H1 (cell line): ENCODE results near the gene OR10AD1. TPM values are rescaled to one million over a fixed set of nuclear protein-coding genes. Genes with fewer than 3 reads are reported as not detected.

Experiments
- CTCF ChIA-PET: fragments of 300-600 bp; sonication (Branson Sonifier 250); formaldehyde crosslinking; loops from one replicate; lab custom pipeline; 2021; ENCODE audit not compliant: partially characterized antibody; lab: Charles Lee
- POLR2A ChIA-PET: fragments of 300-600 bp; sonication (Branson Sonifier 250); formaldehyde crosslinking; loops from one replicate; lab custom pipeline; 2021; ENCODE audit warnings: inconsistent platforms; ENCODE audit not compliant: partially characterized antibody; lab: Charles Lee
- DNase-seq, 2 experiments: peaks; one replicate each; pipeline versions ENCODE4 v3.0.0 to v3.0.0-alpha.2; 2010 to 2022; ENCODE audit warnings: low spot score in 2 of 2, low read depth in 1 of 2, mixed read lengths in 1 of 2
- FAIRE-seq: peaks from 2 replicates; lab custom pipeline; 2011; peaks lifted over from hg19 to GRCh38; lab: Jason Lieb, UNC
- H2AFZ ChIP-seq: 2 replicates; pipeline ENCODE4 v1.8.1; 2012; ENCODE audit warnings: low read length, inconsistent platforms
- H2AK5ac ChIP-seq: 2 replicates; pipeline ENCODE4 v1.6.1; 2013; ENCODE audit warnings: low read depth, low read length
- H2BK120ac ChIP-seq: replicated peaks from 2 replicates; pipeline ENCODE3; 2013; ENCODE audit warnings: low read depth, low read length, inconsistent platforms
- H2BK12ac ChIP-seq: 2 replicates; pipeline ENCODE4 v1.6.1; 2013; ENCODE audit warnings: low read depth, low read length
- H2BK15ac ChIP-seq: 2 replicates; pipeline ENCODE4 v1.6.1; 2013; ENCODE audit warnings: low read length
- H2BK20ac ChIP-seq: 2 replicates; pipeline ENCODE4 v1.6.1; 2013; ENCODE audit warnings: low read length
- H2BK5ac ChIP-seq: 2 replicates; pipeline ENCODE4 v1.6.1; 2013; ENCODE audit warnings: low read depth, low read length
- H3K14ac ChIP-seq: 2 replicates; pipeline ENCODE4 v1.6.1; 2013; ENCODE audit warnings: inconsistent platforms; ENCODE audit not compliant: insufficient read length
- H3K18ac ChIP-seq: 2 replicates; pipeline ENCODE4 v1.6.1; 2013; ENCODE audit warnings: low read length; ENCODE audit errors: extremely low read depth
- H3K23ac ChIP-seq: 2 replicates; pipeline ENCODE4 v1.6.1; 2013; ENCODE audit warnings: inconsistent platforms; ENCODE audit not compliant: insufficient read length
- H3K23me2 ChIP-seq: 2 replicates; pipeline ENCODE4 v1.6.1; 2013; ENCODE audit warnings: low read depth, low read length
- H3K27ac ChIP-seq: 2 replicates; pipeline ENCODE4 v1.6.1; 2011; ENCODE audit warnings: low read depth, low read length, inconsistent platforms
- H3K27me3 ChIP-seq, 4 experiments: replicated peaks in 1 of 4; 1 replicate in 1 of 4; 2 replicates in 3 of 4; pipeline versions ENCODE4 v1.6.1 to v1.8.1; 2011 to 2013; ENCODE audit warnings: low read length in 3 of 4, mild to moderate bottlenecking in 3 of 4, inconsistent platforms in 2 of 4, mixed read lengths in 2 of 4, moderate library complexity in 1 of 4; ENCODE audit not compliant: control insufficient read depth in 3 of 4, insufficient read depth in 3 of 4; ENCODE audit errors: extremely low read depth in 1 of 4
- H3K36me3 ChIP-seq, 4 experiments: 2 replicates each; pipeline versions ENCODE4 v1.6.1 to v1.8.1; 2011 to 2013; ENCODE audit warnings: mild to moderate bottlenecking in 4 of 4, low read length in 3 of 4, moderate library complexity in 2 of 4, control low read depth in 1 of 4, inconsistent platforms in 1 of 4; ENCODE audit not compliant: insufficient read depth in 4 of 4, control insufficient read depth in 2 of 4
- H3K4ac ChIP-seq: replicated peaks from 2 replicates; pipeline ENCODE3; 2013; ENCODE audit warnings: low read length, low read depth, mixed read lengths, inconsistent platforms; ENCODE audit not compliant: insufficient read length
- H3K4me1 ChIP-seq, 4 experiments: replicated peaks in 1 of 4; 1 replicate in 1 of 4; 2 replicates in 3 of 4; pipeline versions ENCODE4 v1.6.1 to v1.8.1; 2011 to 2013; ENCODE audit warnings: low read length in 3 of 4, inconsistent platforms in 2 of 4, mixed read lengths in 1 of 4; ENCODE audit not compliant: insufficient read depth in 4 of 4, control insufficient read depth in 3 of 4
- H3K4me2 ChIP-seq, 2 experiments: 2 replicates each; pipeline versions ENCODE4 v1.6.1 to v1.8.1; 2011 to 2013; ENCODE audit warnings: low read depth in 2 of 2, low read length in 2 of 2, control low read depth in 1 of 2, inconsistent platforms in 1 of 2, mild to moderate bottlenecking in 1 of 2; ENCODE audit not compliant: insufficient read depth in 1 of 2
- H3K4me3 ChIP-seq, 4 experiments: fragments of 200-600, 300-600 bp in 1 of 4; sonication (generic), shearing (Covaris generic), sonication (Bioruptor Twin) in 1 of 4; 2 replicates each; pipeline versions ENCODE4 v1.5.1 to v1.8.1; 2011 to 2016; ENCODE audit warnings: low read length in 4 of 4, low read depth in 3 of 4, control low read depth in 2 of 4, inconsistent platforms in 2 of 4, mild to moderate bottlenecking in 2 of 4, mixed read lengths in 1 of 4, moderate library complexity in 1 of 4; ENCODE audit not compliant: insufficient read depth in 2 of 4; ENCODE audit errors: extremely low read depth in 1 of 4
- H3K56ac ChIP-seq: replicated peaks from 2 replicates; pipeline ENCODE3; 2013; ENCODE audit warnings: low read depth, mild to moderate bottlenecking, mixed read lengths, low read length, inconsistent platforms; ENCODE audit not compliant: insufficient read length
- H3K79me1 ChIP-seq: 2 replicates; pipeline ENCODE4 v1.6.1; 2013; ENCODE audit warnings: low read depth, low read length, control low read depth
- H3K79me2 ChIP-seq, 2 experiments: 2 replicates each; pipeline versions ENCODE4 v1.6.1 to v1.8.1; 2012 to 2013; ENCODE audit warnings: low read length in 2 of 2, mild to moderate bottlenecking in 2 of 2, inconsistent platforms in 1 of 2; ENCODE audit not compliant: insufficient read depth in 2 of 2, control insufficient read depth in 1 of 2
- H3K9ac ChIP-seq, 4 experiments: replicated peaks in 1 of 4; 1 replicate in 1 of 4; 2 replicates in 3 of 4; pipeline versions ENCODE4 v1.6.1 to v1.8.1; 2011 to 2013; ENCODE audit warnings: low read depth in 3 of 4, low read length in 3 of 4, control low read depth in 2 of 4, mild to moderate bottlenecking in 2 of 4, moderate library complexity in 2 of 4, inconsistent platforms in 1 of 4; ENCODE audit errors: extremely low read depth in 1 of 4
- H3K9me3 ChIP-seq, 2 experiments: 2 replicates each; pipeline versions ENCODE4 v1.6.1 to v1.8.1; 2012 to 2013; ENCODE audit warnings: mild to moderate bottlenecking in 2 of 2, moderate library complexity in 2 of 2, control low read depth in 1 of 2, inconsistent platforms in 1 of 2, low read depth in 1 of 2, low read length in 1 of 2, mixed read lengths in 1 of 2; ENCODE audit not compliant: insufficient read depth in 2 of 2
- H4K20me1 ChIP-seq, 2 experiments: replicated peaks in 1 of 2; 2 replicates each; pipeline versions ENCODE3 to v1.8.1; 2011 to 2013; ENCODE audit warnings: inconsistent platforms in 2 of 2, low read length in 2 of 2, mild to moderate bottlenecking in 1 of 2; ENCODE audit not compliant: insufficient read depth in 2 of 2, control insufficient read depth in 1 of 2
- H4K5ac ChIP-seq: 2 replicates; pipeline ENCODE4 v1.6.1; 2013; ENCODE audit warnings: low read length, low read depth, mixed read lengths, inconsistent platforms; ENCODE audit not compliant: insufficient read length
- H4K8ac ChIP-seq: 2 replicates; pipeline ENCODE4 v1.8.0; 2013; ENCODE audit warnings: mild to moderate bottlenecking, moderate library complexity, low read length, inconsistent platforms; ENCODE audit not compliant: insufficient read depth; ENCODE audit errors: extremely low read depth
- H4K91ac ChIP-seq: replicated peaks from 2 replicates; pipeline ENCODE3; 2013; ENCODE audit warnings: low read length, mixed read lengths, inconsistent platforms; ENCODE audit not compliant: insufficient read length
- BRCA1 ChIP-seq: IDR thresholded peaks from 2 replicates; pipeline ENCODE4 v1.6.1; 2012; ENCODE audit warnings: low read depth, low read length, improper control_type of control experiment
- CEBPB ChIP-seq: IDR thresholded peaks from 2 replicates; pipeline ENCODE4 v1.6.1; 2012; ENCODE audit warnings: low read depth, low read length
- CHD1 ChIP-seq: IDR thresholded peaks from 2 replicates; pipeline ENCODE4 v1.6.1; 2012; ENCODE audit warnings: low read depth, low read length, improper control_type of control experiment
- HDAC6 ChIP-seq: IDR thresholded peaks from one replicate; pipeline ENCODE4 v1.7.1; 2012; ENCODE audit warnings: low read depth, mild to moderate bottlenecking, inconsistent platforms, low read length, moderate library complexity
- KDM5A ChIP-seq: fragments of 200-600 bp; IDR thresholded peaks from 2 replicates; pipeline ENCODE4 v1.7.1; 2012; ENCODE audit warnings: mild to moderate bottlenecking, low read length, inconsistent platforms, mixed read lengths
- POLR2A ChIP-seq, 2 experiments: IDR thresholded peaks; 1 replicate in 1 of 2; 2 replicates in 1 of 2; pipeline ENCODE4 v1.6.1; 2011; ENCODE audit warnings: low read depth in 2 of 2, low read length in 2 of 2, mild to moderate bottlenecking in 2 of 2; ENCODE audit errors: control extremely low read depth in 1 of 2
- RAD21 ChIP-seq, 2 experiments: IDR thresholded peaks in 1 of 2; conservative IDR thresholded peaks in 1 of 2; 2 replicates each; pipeline ENCODE4 v1.6.1; 2011; ENCODE audit warnings: low read depth in 2 of 2, low read length in 2 of 2, improper control_type of control experiment in 1 of 2, inconsistent platforms in 1 of 2, mild to moderate bottlenecking in 1 of 2, moderate library complexity in 1 of 2
- SP4 ChIP-seq: IDR thresholded peaks from 2 replicates; pipeline ENCODE4 v1.6.1; 2012; ENCODE audit warnings: low read length, inconsistent platforms
- TAF1 ChIP-seq: IDR thresholded peaks from 2 replicates; pipeline ENCODE4 v1.6.1; 2011; ENCODE audit warnings: mild to moderate bottlenecking, low read depth, low read length
- WGBS, 2 experiments: shearing (Covaris generic) in 1 of 2; methylation state at CpG; one replicate each; pipeline versions ENCODE4 v1.1.6 to v1.1.7; 2013 to 2015; ENCODE audit warnings: low lambda C conversion rate in 2 of 2, mixed read lengths in 2 of 2, inconsistent platforms in 1 of 2, low coverage in 1 of 2, missing lambda C conversion rate in 1 of 2; ENCODE audit not compliant: insufficient replicate concordance in 2 of 2, insufficient coverage in 1 of 2, insufficient read length in 1 of 2; ENCODE audit errors: extremely low coverage in 1 of 2, missing lambda C conversion rate in 1 of 2; 5-methylcytosine and 5-hydroxymethylcytosine counted together
- polyA plus RNA-seq, 7 experiments: library from polyadenylated mRNA; depleted of rRNA in 3 of 7; stranded (reverse) in 5 of 7; unstranded in 2 of 7; fragments of >200 nt in 5 of 7; fragments of 200-250 nt in 2 of 7; gene quantifications; 1 replicate in 5 of 7; 2 replicates in 1 of 7; 4 replicates in 1 of 7; pipeline versions ENCODE4 v1.2.1 to v1.2.3, GENCODE V29; 2011 to 2013; ENCODE audit warnings: missing spikeins in 2 of 7, mixed read lengths in 2 of 7
- total RNA-seq: library from RNA; stranded (reverse); fragmentation: NEBNext Ultra II Directional; extraction: Animal tissue kit (Norgen Biotek cat#: 25700); gene quantifications from 2 replicates; pipeline ENCODE4 v1.2.1, GENCODE V29; 2021
- TF ChIP-seq, protein P1 (sequence below): IDR thresholded peaks from 2 replicates; pipeline ENCODE4 v1.6.1; 2012; ENCODE audit warnings: low read length, inconsistent platforms

OR10AD1 gene
- total and polyA plus RNA-seq, 2 of the 8 experiments (the other 6 are each of a cell fraction or from before 2014, with no cell fraction given) = not detected

DNA sequence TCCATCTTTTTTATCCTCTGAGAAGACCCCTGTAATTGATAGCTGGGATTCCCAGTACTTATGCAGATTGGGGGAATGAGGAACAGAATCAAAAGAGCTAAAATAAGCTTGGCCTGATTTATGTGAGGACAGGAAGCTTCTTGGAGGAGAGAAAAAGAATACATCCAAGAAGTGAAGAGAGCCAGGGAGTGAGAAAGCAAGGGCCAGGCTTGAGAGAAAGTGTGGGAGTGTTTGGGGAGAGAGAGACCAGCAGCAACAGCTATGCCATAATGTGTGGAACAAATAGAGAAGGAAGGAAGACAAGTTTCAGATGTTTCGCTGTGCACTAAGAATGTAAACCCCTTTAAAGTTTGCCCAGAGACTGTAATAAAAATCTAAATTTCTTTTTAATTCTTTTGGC, 23.6 kb downstream of the OR10AD1 start:
- ChIA-PET CTCF (interaction anchor here (0.8 to 5.7 kb wide), 10 partner anchors 9 to 274 kb away, joined by 3 to 40 read pairs (median 4); partner anchors contain the start of genes ASB8, SENP1 and VDR), POLR2A (interaction anchor here (0.8 to 1.3 kb wide), 2 partner anchors 24 to 58 kb away, joined by 3 to 4 read pairs; no protein-coding TSS in a partner anchor)
- H3K9ac ChIP-seq = no peak overlapping the region
- H3K79me1 ChIP-seq = no peaks in the 10 kb centered on the region
- H2BK20ac ChIP-seq = no peak overlapping the region
- H2BK5ac ChIP-seq = no peak overlapping the region
- no peak overlapping the region for H3K14ac ChIP-seq
- no peak overlapping the region for H3K4me3 ChIP-seq
- no peak overlapping the region for H3K27ac ChIP-seq
- DNase-seq = no peak
- no peak overlapping the region for H4K8ac ChIP-seq
- no peaks in the 10 kb centered on the region for H3K79me2 ChIP-seq
- no peak overlapping the region for H2AFZ ChIP-seq
- no peak overlapping the region for H2AK5ac ChIP-seq
- no peak overlapping the region for H3K4ac ChIP-seq
- H3K18ac ChIP-seq = no peak overlapping the region
- no peak overlapping the region for H3K23ac ChIP-seq
- 0 out of 2 replicates have a peak overlapping the region, but pooled peaks have one; percentile 31 for H2BK12ac ChIP-seq
- peaks cover 14% of the 10 kb centered on the region; the same call in 1 of the 2 replicates for H3K23me2 ChIP-seq
- FAIRE-seq = no peak
- H3K4me2 ChIP-seq = no peak overlapping the region
- WGBS, 2 experiments = 100% methylated on average over 1 of the region's 1 CpG; no CpG with 5 or more reads in 1 of the 2 experiments
- peaks cover 1 to 11% (median 7%) of the 10 kb centered on the region in 4 experiments; a peak in 6 of 7 replicates for H3K4me1 ChIP-seq
- H4K91ac ChIP-seq = no peak overlapping the region
- no peak overlapping the region for H3K56ac ChIP-seq
- no peak overlapping the region for H2BK120ac ChIP-seq
- no peaks in the 10 kb centered on the region; a peak in 1 of 4 replicates for H3K9me3 ChIP-seq
- H3K27me3 ChIP-seq = peaks cover 6 to 23% (median 13%) of the 10 kb centered on the region in 4 experiments
- H4K20me1 ChIP-seq = no peaks in the 10 kb centered on the region
- no peaks in the 10 kb centered on the region for H3K36me3 ChIP-seq
- H2BK15ac ChIP-seq = no peak overlapping the region
- no peak overlapping the region for H4K5ac ChIP-seq
- no peak for TF ChIP-seq CHD1
- TF ChIP-seq HDAC6 = no peak
- no peak for TF ChIP-seq RAD21 (IDR thresholded peaks at IDR 0.05 in 1 of 2, conservative IDR thresholded peaks at IDR 0.05 in 1 of 2; ENCODE audit: low read depth in 2 of 2, low read length in 2 of 2)
- no peak for TF ChIP-seq BRCA1
- no peak for TF ChIP-seq TAF1
- TF ChIP-seq CEBPB = no peak
- TF ChIP-seq SP4 = no peak
- TF ChIP-seq, protein P1, sequence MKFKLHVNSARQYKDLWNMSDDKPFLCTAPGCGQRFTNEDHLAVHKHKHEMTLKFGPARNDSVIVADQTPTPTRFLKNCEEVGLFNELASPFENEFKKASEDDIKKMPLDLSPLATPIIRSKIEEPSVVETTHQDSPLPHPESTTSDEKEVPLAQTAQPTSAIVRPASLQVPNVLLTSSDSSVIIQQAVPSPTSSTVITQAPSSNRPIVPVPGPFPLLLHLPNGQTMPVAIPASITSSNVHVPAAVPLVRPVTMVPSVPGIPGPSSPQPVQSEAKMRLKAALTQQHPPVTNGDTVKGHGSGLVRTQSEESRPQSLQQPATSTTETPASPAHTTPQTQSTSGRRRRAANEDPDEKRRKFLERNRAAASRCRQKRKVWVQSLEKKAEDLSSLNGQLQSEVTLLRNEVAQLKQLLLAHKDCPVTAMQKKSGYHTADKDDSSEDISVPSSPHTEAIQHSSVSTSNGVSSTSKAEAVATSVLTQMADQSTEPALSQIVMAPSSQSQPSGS = no peak
- no peak for TF ChIP-seq KDM5A
- TF ChIP-seq POLR2A (IDR thresholded peaks at IDR 0.05; ENCODE audit: control extremely low read depth in 1 of 2, low read depth in 2 of 2, low read length in 2 of 2) = no peak
